Spinal cord (tissue), 10 donors: Measurements from ENCODE around the gene AKIRIN1. TPM values are rescaled to one million over a fixed set of nuclear protein-coding genes. Genes with fewer than 3 reads are reported as not detected.
"Not testable (repeated sequence)": the region's sequence is repeated elsewhere in the genome, so short reads cannot be mapped to it uniquely, and the experiment has no call there.

Experiments used
- DNase-seq, 6 donors: peaks; one replicate each; pipeline versions ENCODE4 v3.0.0 to v3.0.0-alpha.2; 2013 to 2015; ENCODE audit warnings: low spot score in 6 of 6, low read depth in 4 of 6
- H3K27ac ChIP-seq: one replicate; pipeline ENCODE4 v1.5.1; 2013; ENCODE audit warnings: low read depth, low read length, control low read depth
- H3K27me3 ChIP-seq: one replicate; pipeline ENCODE4 v1.6.1; 2013; ENCODE audit warnings: low read length; ENCODE audit not compliant: control insufficient read depth, insufficient read depth
- H3K36me3 ChIP-seq: one replicate; pipeline ENCODE4 v1.6.1; 2013; ENCODE audit warnings: low read length; ENCODE audit not compliant: control insufficient read depth, insufficient read depth
- H3K4me1 ChIP-seq: one replicate; pipeline ENCODE4 v1.6.1; 2013; ENCODE audit warnings: low read length; ENCODE audit not compliant: control insufficient read depth, insufficient read depth
- H3K4me3 ChIP-seq: one replicate; pipeline ENCODE4 v1.5.1; 2013; ENCODE audit warnings: low read depth, low read length, control low read depth
- H3K9me3 ChIP-seq: one replicate; pipeline ENCODE4 v1.6.1; 2013; ENCODE audit warnings: low read length; ENCODE audit not compliant: control insufficient read depth, insufficient read depth
- WGBS: methylation state at CpG from one replicate; pipeline ENCODE4 v1.1.5; 2013; ENCODE audit warnings: missing lambda C conversion rate; ENCODE audit not compliant: insufficient coverage; 5-methylcytosine and 5-hydroxymethylcytosine counted together
- polyA plus RNA-seq, 2 donors: library from polyadenylated mRNA; unstranded; fragments of 120-200 nt; gene quantifications; one replicate each; pipeline ENCODE4 v1.2.1, GENCODE V29; 2013; ENCODE audit not compliant: insufficient read length in 2 of 2
- small RNA-seq: library from RNA; depleted of rRNA; stranded (forward); fragments of <200 nt; gene quantifications from one replicate; pipeline ENCODE3, GENCODE V24; 2014; ENCODE audit warnings: low replicate concordance
- total RNA-seq, 2 donors: library from RNA; depleted of rRNA in 1 of 2; stranded (reverse); fragments of 120-200 nt in 1 of 2; fragments of >200 nt in 1 of 2; gene quantifications; one replicate each; pipeline versions ENCODE4 v1.2.3 to v1.2.4, GENCODE V29; 2013 to 2014
- donor health status: healthy.

AKIRIN1 gene
- total and polyA plus RNA-seq, 4 donors, result 48.5 to 108 (median 79.6) TPM

GRCh38 chr1:39051193-39051850, 60.2 kb downstream of the AKIRIN1 start:
- H3K27ac ChIP-seq, result not testable (repeated sequence)
- 100% methylated on average over 4 of the region's 11 CpGs for WGBS

GRCh38 chr1:39051956-39052355, 60.9 kb downstream of the AKIRIN1 start:
- no peaks in the 10 kb centered on the region for H3K9me3 ChIP-seq
- WGBS, result 94% methylated on average over 3 of the region's 4 CpGs
- H3K4me3 ChIP-seq, result no peak overlapping the region
- H3K4me1 ChIP-seq, result peaks cover 8% of the 10 kb centered on the region
- no peaks in the 10 kb centered on the region for H3K27me3 ChIP-seq
- H3K36me3 ChIP-seq, result peaks cover 23% of the 10 kb centered on the region
- DNase-seq, result no peak
- H3K27ac ChIP-seq, result no peak overlapping the region

More at GRCh38 chr1:39051193-39051850, 60.2 kb downstream of the AKIRIN1 start:
- not testable (repeated sequence) for H3K4me3 ChIP-seq, DNase-seq, H3K9me3 ChIP-seq, H3K27me3 ChIP-seq, H3K4me1 ChIP-seq
- H3K36me3 ChIP-seq, result peaks cover 23% of the 10 kb centered on the region

GRCh38 chr1:39055213-39055710, 64.2 kb downstream of the AKIRIN1 start:
- not testable (repeated sequence) for H3K36me3 ChIP-seq, H3K9me3 ChIP-seq, H3K27me3 ChIP-seq, DNase-seq, H3K4me1 ChIP-seq, H3K27ac ChIP-seq, H3K4me3 ChIP-seq
- WGBS, result 83% methylated on average over 1 of the region's 8 CpGs

Small RNA genes within 50 kb of the gene (small RNA-seq; reads per million reads assigned to genes)
- gene RF00019, result not detected

Other genes with a start within 250 kb of the AKIRIN1 start
- gene RRAGC, start 131.5 kb upstream of the AKIRIN1 start, total RNA-seq, result 10 to 100 TPM; 20.8 to 33.8 TPM
- gene RRAGC, start 131.5 kb upstream of the AKIRIN1 start, polyA plus RNA-seq, result 10 to 100 TPM; 31.7 to 33.1 TPM
- gene MYCBP, start 117.9 kb upstream of the AKIRIN1 start, total RNA-seq, result 10 to 100 TPM in 1 of 2 donors, 1 to 10 TPM in 1; 6.3 to 12.3 TPM
- gene MYCBP, start 117.9 kb upstream of the AKIRIN1 start, polyA plus RNA-seq, result 10 to 100 TPM in 1 of 2 donors, 1 to 10 TPM in 1; 9.4 to 13.4 TPM
- gene GJA9, start 109.7 kb upstream of the AKIRIN1 start, total RNA-seq, result not detected
- 1 to 10 TPM in 1 of 2 donors, under 1 TPM in 1; 0.16 to 1.0 TPM for gene GJA9, start 109.7 kb upstream of the AKIRIN1 start, polyA plus RNA-seq
- gene RHBDL2, start 49.4 kb upstream of the AKIRIN1 start, total RNA-seq, result under 1 TPM; 0.61 to 0.69 TPM
- 1 to 10 TPM; 1.2 to 2.8 TPM for gene RHBDL2, start 49.4 kb upstream of the AKIRIN1 start, polyA plus RNA-seq
- gene NDUFS5, start 35.1 kb downstream of the AKIRIN1 start, total RNA-seq, result 100 to 1,000 TPM; 276 to 360 TPM
- 100 to 1,000 TPM; 305 to 318 TPM for gene NDUFS5, start 35.1 kb downstream of the AKIRIN1 start, polyA plus RNA-seq
- 100 to 1,000 TPM; 284 to 321 TPM for gene MACF1, start 213.4 kb downstream of the AKIRIN1 start, total RNA-seq
- 100 to 1,000 TPM; 337 to 366 TPM for gene MACF1, start 213.4 kb downstream of the AKIRIN1 start, polyA plus RNA-seq